GM19099 (cell line): Measurements from ENCODE around the gene INSYN1.

Source experiments
- POLR2A ChIP-seq: IDR thresholded peaks from 3 replicates; pipeline ENCODE4 v1.6.1; 2011; ENCODE audit warnings: low read depth; ENCODE audit not compliant: insufficient read length; ENCODE audit errors: extremely low read depth

The INSYN1 gene

DNA sequence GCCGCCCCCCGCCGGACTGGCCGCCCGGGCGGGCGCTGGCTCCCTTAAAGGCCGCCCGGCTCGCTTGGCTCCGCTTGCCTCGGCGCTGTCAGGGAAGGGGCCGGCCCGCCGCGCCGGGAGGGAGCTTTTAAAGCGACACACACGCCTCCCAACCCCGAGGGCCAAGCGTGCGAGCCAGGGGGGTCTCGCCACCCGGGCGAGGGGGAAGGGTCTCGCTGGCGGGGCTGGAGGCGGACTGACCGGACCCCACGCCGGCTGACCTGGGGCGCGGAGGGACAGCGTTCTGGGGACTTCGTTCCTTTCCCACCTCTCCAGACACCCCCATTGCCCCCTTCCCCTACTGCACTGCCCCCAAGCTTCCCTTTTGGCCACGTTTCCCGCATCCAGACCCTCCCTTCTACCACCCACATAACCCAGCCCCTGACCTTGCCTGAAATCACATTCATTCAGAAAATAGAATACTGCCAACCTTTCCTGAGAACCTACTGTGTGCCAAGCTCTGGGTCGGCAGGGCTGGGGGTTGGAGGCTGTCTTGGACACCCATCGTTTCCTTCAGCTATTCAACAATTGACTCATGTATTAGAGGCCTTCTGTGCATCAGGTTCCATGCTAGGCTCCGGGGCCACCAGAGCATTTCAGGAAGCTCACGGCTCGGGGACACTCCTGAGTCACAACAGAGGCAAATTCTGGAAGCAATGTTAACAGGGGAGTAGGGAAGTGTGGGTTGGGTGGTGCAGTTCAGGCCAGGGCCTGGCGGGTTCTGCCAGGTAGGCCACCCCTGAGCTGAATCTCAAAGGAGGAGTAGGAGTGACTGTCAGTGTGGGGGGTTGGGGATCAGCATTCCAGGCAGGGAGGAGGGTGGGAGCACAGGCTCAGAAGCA is at the start of gene INSYN1:
Gene INSYN1 (minus strand): TSS at position 102 of the 881 bp plus-strand sequence. CDS start 2,221 bp downstream, outside the sequence.
- TF ChIP-seq POLR2A = no peak

- no peak for TF ChIP-seq POLR2A
Observed at GRCh38 chr15:73802431-73803041, 49.4 kb upstream of the INSYN1 start.

GRCh38 chr15:73800662-73801345 is 47.7 kb upstream of the INSYN1 start:
- TF ChIP-seq POLR2A = no peak

DNA sequence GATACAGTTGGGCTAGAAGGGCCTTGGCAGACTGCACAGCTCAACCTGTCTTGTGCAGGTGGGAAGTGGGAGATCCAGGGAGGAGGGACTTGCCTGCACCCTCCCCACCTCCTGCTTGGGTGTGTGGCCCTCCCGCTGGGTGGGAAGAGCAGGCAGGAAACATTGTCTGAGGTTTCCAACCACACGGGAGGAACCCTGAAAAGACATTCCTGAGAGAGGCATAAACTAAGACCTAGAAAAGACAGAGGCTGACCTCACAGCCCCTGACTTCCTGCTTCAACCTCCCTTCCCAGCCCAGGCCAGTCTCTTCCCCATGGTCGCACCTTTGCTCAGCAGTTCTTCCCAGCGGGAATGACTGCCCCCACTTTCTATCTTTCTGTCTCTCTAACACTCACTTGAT is 46.3 kb upstream of the INSYN1 start:
- no peak for TF ChIP-seq POLR2A

DNA sequence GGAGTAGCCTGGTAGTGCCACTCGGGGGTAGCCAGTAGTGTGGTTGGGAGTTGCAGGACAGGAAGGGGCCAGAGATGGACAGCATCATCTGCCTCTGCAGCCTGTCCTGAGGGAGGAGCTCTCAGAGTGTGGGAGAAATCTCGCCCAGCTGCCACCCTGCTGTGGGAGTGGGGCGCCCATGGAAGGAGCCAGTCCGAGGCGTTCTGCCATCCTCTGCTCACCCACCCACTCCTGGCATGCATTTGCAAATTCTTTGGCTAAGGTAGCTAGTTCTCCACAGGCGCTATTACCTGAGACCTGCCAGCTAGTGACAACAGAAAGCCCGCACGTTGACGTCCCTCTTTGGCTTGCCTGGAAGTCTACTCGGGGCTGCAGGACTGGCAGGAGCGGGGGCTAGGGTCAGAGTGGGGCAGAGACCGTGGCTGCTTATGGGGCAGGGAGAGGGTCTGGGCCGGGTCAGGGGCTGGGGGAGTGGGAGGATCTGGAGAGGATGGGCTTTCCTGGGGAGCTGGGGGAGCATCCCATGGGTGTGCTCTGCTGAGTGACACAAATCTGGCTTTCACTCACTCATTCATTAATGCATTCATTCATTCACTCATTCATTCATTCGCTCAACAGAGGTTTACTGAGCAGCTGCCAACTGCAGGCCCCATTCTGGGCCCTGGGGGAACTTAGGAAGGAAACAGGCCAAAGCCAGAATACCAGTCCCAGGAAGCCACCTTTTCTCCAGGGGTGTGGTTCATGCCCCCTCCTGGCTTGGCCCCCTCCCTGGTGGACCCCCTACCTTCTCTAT is 44.4 kb upstream of the INSYN1 start:
- no peak for TF ChIP-seq POLR2A

DNA sequence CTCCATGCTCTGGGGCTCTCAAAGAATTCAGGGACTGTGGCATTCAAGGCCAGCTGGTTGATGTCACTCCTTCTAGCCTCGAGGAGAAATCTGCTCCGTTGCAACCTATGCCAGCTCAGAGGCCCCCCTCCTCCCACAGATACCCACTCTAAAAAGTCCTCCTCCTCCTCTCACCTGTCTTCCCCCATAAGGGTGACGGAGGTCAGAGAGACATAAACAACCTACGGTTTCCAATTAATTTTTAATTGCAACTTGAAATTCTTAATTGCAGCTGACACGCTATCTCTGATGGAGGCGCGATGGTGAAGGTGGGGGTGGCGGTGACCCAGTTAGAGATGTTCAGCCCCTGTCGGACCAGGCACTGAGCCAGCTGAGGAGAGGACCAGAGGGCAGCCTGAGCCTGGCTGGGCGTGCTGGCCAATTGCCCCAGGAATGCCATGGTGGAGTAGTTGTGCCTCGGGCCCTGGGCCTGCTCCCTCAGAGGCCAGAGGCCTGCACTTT is 43.2 kb upstream of the INSYN1 start:
- TF ChIP-seq POLR2A = no peak

GRCh38 chr15:73794443-73795133 is 41.4 kb upstream of the INSYN1 start:
- no peak for TF ChIP-seq POLR2A

DNA sequence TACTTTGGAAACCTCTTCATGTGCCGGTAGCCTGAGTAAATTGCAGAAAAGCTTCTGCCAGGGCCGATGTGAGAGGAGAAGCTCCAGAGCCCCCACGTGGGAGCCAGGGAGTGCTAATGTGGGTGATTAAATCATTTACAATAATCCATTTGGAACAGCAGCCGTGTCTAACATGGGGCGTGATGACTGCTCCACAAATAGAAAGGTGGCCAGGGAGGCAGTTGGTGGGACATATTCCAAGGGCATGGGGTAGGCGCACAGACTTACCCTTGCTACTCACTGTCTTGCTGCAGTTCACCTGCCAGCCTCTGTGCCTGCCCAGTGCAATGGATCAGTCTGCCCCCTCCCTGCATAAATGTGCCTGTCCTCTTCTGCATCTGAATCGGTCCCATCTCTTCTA is 39.3 kb upstream of the INSYN1 start:
- no peak for TF ChIP-seq POLR2A

DNA sequence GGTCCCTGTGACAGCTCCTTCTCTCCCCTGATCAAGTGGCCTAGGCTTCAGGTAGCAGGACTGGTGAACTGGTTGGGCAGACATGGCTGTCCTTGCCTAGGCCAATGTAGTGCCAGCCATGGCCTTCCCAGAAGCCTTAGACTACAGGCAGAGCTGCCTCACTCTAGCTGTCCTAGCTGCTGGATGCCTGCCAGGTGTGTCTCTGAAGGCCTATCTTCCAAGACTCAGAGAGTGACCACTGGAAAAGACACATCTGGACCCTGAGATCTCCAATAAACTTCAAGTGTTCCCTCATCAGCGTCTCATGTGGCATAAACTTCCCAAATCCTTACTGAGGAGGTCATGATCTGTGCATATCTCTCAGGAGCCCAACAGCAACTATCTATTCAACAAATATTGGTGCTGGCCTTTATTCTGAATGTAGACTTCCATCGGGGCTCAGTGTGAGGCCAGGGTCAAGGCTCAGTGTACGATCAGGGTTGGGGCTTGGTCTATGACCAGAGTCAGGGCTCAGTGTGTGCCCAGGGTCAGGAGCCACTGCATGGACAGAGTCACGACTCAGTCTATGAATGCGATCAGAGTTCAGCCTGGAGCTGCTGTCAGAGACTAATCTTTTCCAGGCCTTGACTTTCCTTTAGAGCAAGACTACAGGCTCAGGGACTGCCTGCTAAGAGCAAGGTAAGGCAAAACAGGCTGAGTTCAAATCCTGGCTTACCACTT is 36.5 kb upstream of the INSYN1 start:
- TF ChIP-seq POLR2A = no peak

DNA sequence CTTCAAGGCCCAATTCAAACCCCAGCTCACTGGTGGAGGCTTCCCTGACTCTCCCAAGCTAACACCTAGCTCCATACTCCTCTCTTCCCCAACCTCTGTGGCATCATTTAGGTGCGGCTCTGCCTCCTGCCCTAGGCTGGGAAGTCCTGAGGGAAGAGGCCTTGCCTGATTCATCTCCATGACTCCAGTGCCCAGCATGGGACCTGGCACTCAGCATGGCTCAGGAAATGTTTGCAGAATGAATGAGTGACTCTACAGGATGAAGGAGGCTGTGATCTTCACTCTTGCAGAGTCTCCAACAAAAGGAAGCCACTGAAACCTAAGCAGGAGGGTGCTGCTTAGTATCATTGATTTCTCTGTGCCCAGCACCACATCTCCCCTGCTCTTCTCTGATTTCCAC is 34.5 kb upstream of the INSYN1 start:
- no peak for TF ChIP-seq POLR2A

GRCh38 chr15:73786538-73786937 is 33.4 kb upstream of the INSYN1 start:
- TF ChIP-seq POLR2A = no peak

DNA sequence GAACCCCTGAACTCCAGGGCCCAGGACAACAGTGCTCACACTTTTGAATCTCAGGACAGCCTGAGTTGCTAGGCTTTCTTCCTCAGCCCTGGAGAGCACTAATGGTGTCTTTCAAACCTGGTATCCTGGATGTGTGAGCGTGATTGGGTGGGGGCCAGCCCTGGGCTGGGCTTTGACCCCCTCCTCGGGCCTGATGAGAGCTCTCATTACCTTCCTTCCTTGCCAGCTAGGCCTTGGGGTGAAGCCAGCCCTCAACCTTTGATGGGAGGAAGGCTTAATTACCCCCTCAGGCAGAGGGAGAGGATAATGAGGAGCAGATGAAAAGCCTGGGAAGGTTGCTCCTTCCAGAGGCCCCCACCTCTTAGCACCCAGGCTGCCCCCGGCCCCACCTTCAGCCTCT is 31.1 kb upstream of the INSYN1 start:
- no peak for TF ChIP-seq POLR2A

GRCh38 chr15:73782344-73782959 is 29.3 kb upstream of the INSYN1 start:
- no peak for TF ChIP-seq POLR2A

DNA sequence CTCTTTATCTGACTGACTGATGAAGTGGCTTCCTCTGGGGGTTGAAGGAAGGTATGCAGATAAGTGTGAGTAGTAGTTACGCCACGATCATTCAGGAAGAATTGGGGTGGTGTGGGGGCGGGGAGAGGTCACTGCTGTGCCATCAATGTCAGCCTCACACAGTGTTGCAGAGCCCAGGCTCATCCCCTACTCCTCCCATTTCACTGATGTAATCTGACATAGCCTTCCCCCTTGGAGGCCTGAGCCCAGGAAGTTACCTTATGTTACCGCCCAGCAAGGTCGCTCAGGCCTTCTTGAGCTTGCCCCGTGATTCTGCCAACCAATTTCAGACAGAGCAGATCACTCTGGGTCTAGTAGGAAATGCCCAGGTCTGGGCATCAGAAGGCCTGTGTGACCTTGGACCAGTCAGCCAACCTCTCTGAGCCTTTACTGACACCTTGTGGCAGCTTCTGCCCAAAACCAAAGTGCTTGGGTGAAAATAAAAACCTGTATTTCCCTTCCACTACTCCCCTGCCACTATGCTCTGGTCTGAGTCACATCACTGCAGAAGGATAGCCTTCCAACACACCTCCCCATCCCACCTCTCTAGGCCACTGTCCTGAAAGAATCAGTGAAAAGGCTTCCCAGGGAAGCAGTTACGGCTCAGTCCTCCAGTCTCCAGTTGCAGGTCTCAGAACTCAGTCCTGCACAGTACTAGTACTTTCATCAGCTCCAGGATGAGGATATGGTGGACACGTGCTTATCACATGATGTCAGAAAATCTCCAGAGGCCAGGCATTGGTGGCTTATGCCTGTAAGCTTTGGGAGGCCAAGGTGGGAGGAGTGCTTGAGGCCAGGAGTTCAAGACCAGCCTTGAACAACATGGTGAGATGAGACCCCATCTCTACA is 28.1 kb upstream of the INSYN1 start:
- no peak for TF ChIP-seq POLR2A
